K562 (cell line): Measurements from ENCODE around the gene RUNX3. TPM values are rescaled to one million over a fixed set of nuclear protein-coding genes. Genes with fewer than 3 reads are reported as not detected.

ENCODE experiments used
- ATAC-seq: fragments of 200-7000 bp; cut with Tn5 transposase; 3 replicates; pipeline ENCODE4 v1.9.1; 2020; ENCODE audit warnings: moderate library complexity
- BruUV-seq: library from RNA; stranded (reverse); fragments of 400-500 nt; replicated peaks from 2 replicates; lab custom pipeline; 2021; lab: Mats Ljungman, UMichigan
- CTCF ChIA-PET: fragments of 300-600 bp; formaldehyde crosslinking; extraction: SDS; loops from one replicate; lab custom pipeline; 2021; ENCODE audit warnings: low intra/inter-chr PET ratio; lab: Yijun Ruan, JAX
- POLR2A ChIA-PET: fragments of 300-600, 350-650 bp; sonication (Branson Sonifier 250); formaldehyde crosslinking; extraction: SDS; loops from one replicate; lab custom pipeline; 2021; ENCODE audit warnings: antibody characterized with exemption, inconsistent platforms; lab: Yijun Ruan, JAX
- DNase-seq, 4 experiments: peaks; one replicate each; pipeline versions ENCODE4 v3.0.0 to v3.0.0-alpha.2; 2011 to 2018; ENCODE audit warnings: low spot score in 3 of 4, mixed read lengths in 3 of 4; ENCODE audit errors: extremely low read depth in 1 of 4
- FAIRE-seq: peaks from 2 replicates; lab custom pipeline; 2011; peaks lifted over from hg19 to GRCh38; lab: Jason Lieb, UNC
- H2AFZ ChIP-seq: 2 replicates; pipeline ENCODE4 v1.6.0; 2011; ENCODE audit warnings: low read depth, low read length, control low read depth, inconsistent platforms
- H3K27ac ChIP-seq: fragments of 200-600 bp; 3 replicates; pipeline ENCODE4 v1.8.0; 2011; ENCODE audit warnings: low read depth, mild to moderate bottlenecking, control low read depth, inconsistent platforms, low read length, moderate library complexity, mixed read lengths; ENCODE audit errors: extremely low read depth
- H3K27me3 ChIP-seq, 2 experiments: fragments of 300-600 bp in 1 of 2; 2 replicates in 1 of 2; 3 replicates in 1 of 2; pipeline versions ENCODE4 v1.6.0 to v1.8.0; 2011; ENCODE audit warnings: inconsistent platforms in 2 of 2, low read length in 2 of 2, mild to moderate bottlenecking in 1 of 2, mixed read lengths in 1 of 2, moderate library complexity in 1 of 2; ENCODE audit not compliant: control insufficient read depth in 2 of 2, insufficient read depth in 2 of 2
- H3K36me3 ChIP-seq: fragments of 300-600 bp; 3 replicates; pipeline ENCODE4 v1.8.0; 2011; ENCODE audit warnings: mild to moderate bottlenecking, low read length, inconsistent platforms; ENCODE audit not compliant: control insufficient read depth, insufficient read depth
- H3K4me1 ChIP-seq, 2 experiments: fragments of 200-600 bp in 1 of 2; replicated peaks in 1 of 2; 2 replicates in 1 of 2; 3 replicates in 1 of 2; pipeline versions ENCODE4 v1.5.1 to v1.8.0; 2011; ENCODE audit warnings: inconsistent platforms in 2 of 2, low read length in 2 of 2, mild to moderate bottlenecking in 1 of 2, mixed read lengths in 1 of 2, moderate library complexity in 1 of 2; ENCODE audit not compliant: control insufficient read depth in 2 of 2, insufficient read depth in 2 of 2
- H3K4me2 ChIP-seq: 2 replicates; pipeline ENCODE4 v1.6.1; 2011; ENCODE audit warnings: low read length, control low read depth, inconsistent platforms, mixed read lengths; ENCODE audit not compliant: insufficient read depth
- H3K4me3 ChIP-seq: fragments of 200-600 bp; sonication (generic), shearing (Covaris generic); 2 replicates; pipeline ENCODE4 v1.5.1; 2016; ENCODE audit warnings: control low read depth, inconsistent platforms
- H3K79me2 ChIP-seq: fragments of 200-600 bp; 3 replicates; pipeline ENCODE4 v1.8.0; 2011; ENCODE audit warnings: low read length, inconsistent platforms; ENCODE audit not compliant: control insufficient read depth, insufficient read depth
- H3K9ac ChIP-seq, 2 experiments: 2 replicates each; pipeline versions ENCODE4 v1.6.0 to v1.6.1; 2011; ENCODE audit warnings: low read depth in 2 of 2, low read length in 2 of 2, control low read depth in 1 of 2, inconsistent platforms in 1 of 2, mild to moderate bottlenecking in 1 of 2, mixed read lengths in 1 of 2; ENCODE audit not compliant: insufficient read depth in 1 of 2
- H3K9me1 ChIP-seq: one replicate; pipeline ENCODE4 v1.6.0; 2011; ENCODE audit warnings: inconsistent platforms, mild to moderate bottlenecking, low read length, moderate library complexity; ENCODE audit not compliant: control insufficient read depth, insufficient read depth
- H3K9me3 ChIP-seq: replicated peaks from 2 replicates; pipeline ENCODE4 v1.5.1; 2011; ENCODE audit warnings: low read depth, low read length, inconsistent platforms; ENCODE audit not compliant: control insufficient read depth, insufficient read depth
- H4K20me1 ChIP-seq: replicated peaks from 2 replicates; pipeline ENCODE4 v1.6.1; 2011; ENCODE audit warnings: low read length, inconsistent platforms, mixed read lengths; ENCODE audit not compliant: control insufficient read depth, insufficient read depth
- FOXJ2 ChIP-seq: fragments of 200-800 bp; sonication (Bioruptor generic); IDR thresholded peaks from 2 replicates; pipeline ENCODE4 v1.6.1; 2016; ENCODE audit warnings: missing genetic modification characterization, missing compliant biosample characterization
- KAT8 ChIP-seq: fragments of 450-650 bp; IDR thresholded peaks from 2 replicates; pipeline ENCODE4 v1.6.1; 2016; ENCODE audit warnings: low read depth, mild to moderate bottlenecking
- MLLT1 ChIP-seq, 2 experiments: fragments of 450-650 bp; IDR thresholded peaks; 2 replicates each; pipeline ENCODE4 v1.6.1; 2016
- ZNF589 ChIP-seq: fragments of 200-800 bp; sonication (Bioruptor generic); IDR thresholded peaks from 2 replicates; pipeline ENCODE4 v1.6.1; 2016; ENCODE audit warnings: low read depth, missing genetic modification characterization, missing compliant biosample characterization
- ZNF695 ChIP-seq: fragments of 450-650 bp; formaldehyde crosslinking; IDR thresholded peaks from 2 replicates; pipeline ENCODE4 v1.4.0; 2020; ENCODE audit warnings: mild to moderate bottlenecking, moderate library complexity
- WGBS: fragments of 100-300 bp; shearing (Covaris generic); methylation state at CpG from one replicate; pipeline ENCODE4 v1.1.6; 2016; ENCODE audit warnings: low coverage, mixed read lengths; ENCODE audit not compliant: insufficient coverage; ENCODE audit errors: missing lambda C conversion rate; 5-methylcytosine and 5-hydroxymethylcytosine counted together
- in situ Hi-C: fragments of 300-500 bp; cut with MboI; formaldehyde crosslinking; loops from 4 replicates; pipeline ENCODE4 v1.15.0; 2018; ENCODE audit warnings: inconsistent platforms, mixed read lengths
- intact Hi-C: fragments of 100-400 bp; cut with micrococcal nuclease; formaldehyde crosslinking; loops from 2 replicates; pipeline ENCODE4 v1.14.2; 2022
- polyA plus RNA-seq, 8 experiments: library from polyadenylated mRNA; depleted of rRNA in 4 of 8; stranded (reverse) in 5 of 8; unstranded in 3 of 8; fragments of >200 nt; fragmentation: Nextera tagmentation in 2 of 8; fragmentation: Illumina TruSeq in 1 of 8; extraction: Ambion mirVana in 2 of 8; extraction: Trizol in 1 of 8; gene quantifications; 2 replicates each; pipeline versions ENCODE4 v1.2.1 to v1.2.3, GENCODE V29; 2011 to 2014; ENCODE audit warnings: inconsistent platforms in 1 of 8, missing spikeins in 1 of 8
- total RNA-seq, 7 experiments: library from RNA; depleted of rRNA in 6 of 7; stranded (reverse); fragments of >200 nt in 6 of 7; fragmentation: Illumina TruSeq in 2 of 7; extraction: Trizol in 2 of 7; gene quantifications; 2 replicates each; pipeline versions ENCODE4 v1.2.1 to v1.2.3, GENCODE V29; 2011 to 2021; ENCODE audit warnings: low replicate concordance in 1 of 7

The RUNX3 gene
- total and polyA plus RNA-seq, 9 of the 15 experiments (the other 6 are each of a cell fraction or from before 2014, with no cell fraction given), result 0.01 to 0.64 (median 0.09) TPM

GRCh38 chr1:24957016-24957807 is 27.1 kb upstream of the RUNX3 start:
- ATAC-seq (no peak), FAIRE-seq (no peak), DNase-seq (no peak)
- Histone ChIP-seq H4K20me1 (no peaks in the 10 kb centered on the region), H3K4me1 (peaks cover 6 to 7% of the 10 kb centered on the region in 2 experiments; a peak in 4 of 5 replicates), H3K9me3 (no peaks in the 10 kb centered on the region), H3K36me3 (no peaks in the 10 kb centered on the region), H3K27ac (no peak overlapping the region), H3K79me2 (no peaks in the 10 kb centered on the region), H2AFZ (no peak overlapping the region), H3K4me3 (no peak overlapping the region), H3K4me2 (no peak overlapping the region), H3K9me1 (no peaks in the 10 kb centered on the region), H3K27me3 (peaks cover 9 to 27% of the 10 kb centered on the region in 2 experiments; a peak in 4 of 5 replicates), H3K9ac (no peak overlapping the region)
- intact Hi-C loops, result no loop called here
- WGBS, result 30% methylated on average over 16 of the region's 16 CpGs
- no TSS peak for BruUV-seq
- ChIA-PET POLR2A (interaction anchor here (0.6 to 1.3 kb wide), 3 partner anchors 10 to 786 kb away, joined by 3 read pairs; no protein-coding TSS in a partner anchor), CTCF (no interaction called here)
- in situ Hi-C loops, result no loop called here
- no peak for TF ChIP-seq ZNF589 (CRISPR knock-in tag)
- peak in 1 of 2 experiments; percentile 63; a peak in 1 of 4 replicates for TF ChIP-seq MLLT1 (IDR thresholded peaks at IDR 0.05)
- TF ChIP-seq FOXJ2, result no peak
- TF ChIP-seq KAT8, result no peak
- TF ChIP-seq ZNF695, result no peak
